Kidney (tissue), 14 donors: ENCODE data around the gene SZT2. TPM values are rescaled to one million over a fixed set of nuclear protein-coding genes. Genes with fewer than 3 reads are reported as not detected.

Source experiments
- DNase-seq, 5 donors: peaks; one replicate each; pipeline ENCODE4 v3.0.0-alpha.2; 2013 to 2020
- FAIRE-seq: peaks from 2 replicates; lab custom pipeline; 2012; peaks lifted over from hg19 to GRCh38; lab: Jason Lieb, UNC
- H3K27ac ChIP-seq, 2 donors: one replicate each; pipeline ENCODE4 v1.7.0; 2013; ENCODE audit warnings: low read depth in 2 of 2, low read length in 2 of 2, inconsistent platforms in 1 of 2
- H3K27me3 ChIP-seq: one replicate; pipeline ENCODE4 v1.7.1; 2013; ENCODE audit warnings: low read length, inconsistent platforms; ENCODE audit not compliant: control insufficient read depth, insufficient read depth
- H3K36me3 ChIP-seq, 3 donors: one replicate each; pipeline versions ENCODE4 v1.7.0 to v1.7.1; 2013; ENCODE audit warnings: low read length in 3 of 3, control low read depth in 1 of 3, inconsistent platforms in 1 of 3; ENCODE audit not compliant: insufficient read depth in 3 of 3, control insufficient read depth in 2 of 3
- H3K4me1 ChIP-seq, 3 donors: one replicate each; pipeline versions ENCODE4 v1.7.0 to v1.7.1; 2013; ENCODE audit warnings: low read length in 3 of 3, inconsistent platforms in 1 of 3, low read depth in 1 of 3; ENCODE audit not compliant: control insufficient read depth in 2 of 3, insufficient read depth in 2 of 3
- H3K4me3 ChIP-seq, 3 donors: one replicate each; pipeline versions ENCODE4 v1.7.0 to v1.8.1; 2013; ENCODE audit warnings: low read length in 3 of 3, control low read depth in 1 of 3, inconsistent platforms in 1 of 3
- H3K9ac ChIP-seq, 3 donors: one replicate each; pipeline versions ENCODE4 v1.7.0 to v1.7.1; 2013; ENCODE audit warnings: low read length in 3 of 3, control low read depth in 1 of 3, inconsistent platforms in 1 of 3
- H3K9me3 ChIP-seq, 3 donors: one replicate each; pipeline versions ENCODE4 v1.7.0 to v1.7.1; 2013; ENCODE audit warnings: low read length in 3 of 3, control low read depth in 1 of 3, inconsistent platforms in 1 of 3; ENCODE audit not compliant: control insufficient read depth in 2 of 3, insufficient read depth in 1 of 3
- CTCF ChIP-seq: IDR thresholded peaks from 3 replicates; pipeline ENCODE4 v1.5.1; 2012; ENCODE audit warnings: mild to moderate bottlenecking, moderate library complexity, borderline replicate concordance; ENCODE audit not compliant: insufficient read depth; ENCODE audit errors: extremely low read depth
- intact Hi-C: fragments of 100-400 bp; cut with DNase I; formaldehyde crosslinking; loops from one replicate; pipeline ENCODE4 v1.11.1; 2022
- polyA plus RNA-seq: library from polyadenylated mRNA; stranded (reverse); fragments of 350-450 nt; fragmentation: Illumina TruSeq; extraction: RNeasy Lipid Tissue Mini Kit (QIAGEN cat#74804); gene quantifications from one replicate; pipeline ENCODE4 v1.2.3, GENCODE V29; 2014; ENCODE audit warnings: low read depth, low replicate concordance; ENCODE audit not compliant: insufficient read depth
- total RNA-seq: library from RNA; stranded (reverse); fragmentation: NEBNext Ultra II Directional; extraction: Animal tissue kit (Norgen Biotek cat#: 25700); gene quantifications from one replicate; pipeline ENCODE4 v1.2.1, GENCODE V29; 2021
- donor health status: control.
- donor health status: control.
- donor health status: control.
- donor health status: control.
- donor health status: control.
- donor health status: DM: yes; HTN: yes; CAD: no.
- donor health status: Normal renal cell carcinoma (clear cell type).

The SZT2 gene
- total and polyA plus RNA-seq, 2 donors from 2014 or later, result 10.4 to 66.8 TPM

- H3K27ac ChIP-seq, result no peak overlapping the region
- intact Hi-C loops, result no loop called here
- TF ChIP-seq CTCF, result no peak
- no peak overlapping the region for H3K4me3 ChIP-seq
- H3K36me3 ChIP-seq, result peaks cover 0 to 45% (median 21%) of the 10 kb centered on the region in 3 donors
- no peak overlapping the region for H3K9ac ChIP-seq
- H3K27me3 ChIP-seq, result no peaks in the 10 kb centered on the region
- H3K4me1 ChIP-seq, result peaks cover 0 to 5% (median 0%) of the 10 kb centered on the region in 3 donors
- no peaks in the 10 kb centered on the region for H3K9me3 ChIP-seq
- DNase-seq (no peak), FAIRE-seq (no peak)
These were observed 26.2 kb downstream of the SZT2 start for GRCh38 chr1:43415901-43416300.

- no peak for TF ChIP-seq CTCF
- DNase-seq, result no peak
- Histone ChIP-seq H3K36me3 (peaks cover 0 to 70% (median 41%) of the 10 kb centered on the region in 3 donors), H3K27ac (no peak overlapping the region), H3K9me3 (no peaks in the 10 kb centered on the region), H3K4me1 (peaks cover 0 to 5% (median 0%) of the 10 kb centered on the region in 3 donors), H3K4me3 (no peak overlapping the region), H3K27me3 (no peaks in the 10 kb centered on the region), H3K9ac (no peak overlapping the region)
- FAIRE-seq, result no peak
- intact Hi-C loops, result no loop called here
These were observed 29.2 kb downstream of the SZT2 start for GRCh38 chr1:43418858-43419257.

- Histone ChIP-seq H3K9me3 (no peaks in the 10 kb centered on the region), H3K9ac (no peak overlapping the region), H3K4me3 (no peak overlapping the region), H3K4me1 (peaks cover 0 to 5% (median 0%) of the 10 kb centered on the region in 3 donors), H3K36me3 (peaks cover 2 to 78% (median 45%) of the 10 kb centered on the region in 3 donors), H3K27me3 (no peaks in the 10 kb centered on the region), H3K27ac (no peak overlapping the region)
- no peak for DNase-seq
- intact Hi-C loops, result no loop called here
- TF ChIP-seq CTCF, result no peak
- no peak for FAIRE-seq
These were observed 30.1 kb downstream of the SZT2 start for GRCh38 chr1:43419627-43420425.
